ENCODE data around the gene PVALB.

DNA sequence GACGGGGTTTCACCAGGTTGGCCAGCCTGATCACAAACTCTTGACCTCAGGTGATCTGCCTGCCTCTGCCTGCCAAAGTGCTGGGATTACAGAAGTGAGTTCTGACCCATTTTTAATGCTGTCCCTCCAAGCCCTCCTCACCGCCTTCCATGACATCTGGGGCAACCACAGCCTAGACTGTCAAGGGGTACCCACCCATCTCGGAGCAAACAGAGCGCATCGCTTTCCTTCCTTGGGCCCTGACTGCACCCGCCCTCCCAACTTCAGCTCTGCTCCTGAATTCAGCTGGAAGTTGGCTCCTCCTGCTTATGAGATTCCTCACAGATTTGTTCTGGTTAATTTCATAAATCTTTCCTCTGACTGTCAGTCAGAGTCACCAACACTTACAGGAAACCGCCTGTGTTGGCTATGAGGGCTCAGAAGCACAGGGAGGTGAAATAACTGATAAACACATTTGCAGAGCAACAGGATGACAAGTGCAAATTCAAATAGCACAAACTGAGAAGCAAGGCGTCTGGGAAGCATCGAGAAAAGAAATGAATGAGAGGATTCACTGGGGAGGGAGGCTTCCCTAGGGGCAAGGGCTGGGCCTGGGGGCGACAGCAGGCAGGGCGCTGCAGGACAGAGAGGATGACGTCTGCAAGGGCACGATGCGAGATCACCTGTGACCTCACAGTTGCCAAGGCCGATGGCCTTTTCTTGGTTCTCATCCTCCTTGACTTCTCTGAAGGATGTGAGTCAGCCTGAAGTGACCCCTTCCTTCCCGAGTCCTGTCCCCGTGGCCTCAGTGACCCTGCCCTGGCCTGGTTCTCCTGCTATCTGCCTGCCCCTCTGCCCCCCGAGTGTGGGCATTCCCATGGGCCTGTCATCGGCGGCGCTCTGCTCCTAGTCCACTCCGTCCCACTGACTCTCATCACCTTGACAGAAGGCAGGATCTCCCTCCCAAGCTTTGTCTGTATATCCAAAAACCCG lies 47.0 kb downstream of the PVALB start:
- TF ChIP-seq CTCF (IDR thresholded peaks at IDR 0.05) (no peak), POLR2A (IDR thresholded peaks at IDR 0.05; ENCODE audit: low read depth) (no peak), POLR2AphosphoS5 (IDR thresholded peaks at IDR 0.05) (no peak), EP300 (IDR thresholded peaks at IDR 0.05) (no peak)
